Parathyroid adenoma (tissue), 2 donors: ENCODE results near the gene SIPA1L3.

Experiments
- H2AFZ ChIP-seq: fragments of 300-600 bp; sonication (generic); one replicate; pipeline ENCODE4 v1.7.0; 2017; ENCODE audit warnings: antibody characterized with exemption, mild to moderate bottlenecking
- H3K27ac ChIP-seq: fragments of 300-600 bp; sonication (generic); one replicate; pipeline ENCODE4 v1.7.0; 2017
- H3K27me3 ChIP-seq: fragments of 300-600 bp; sonication (generic); one replicate; pipeline ENCODE4 v1.7.0; 2017; ENCODE audit warnings: low read length; ENCODE audit not compliant: control insufficient read depth, insufficient read depth
- H3K36me3 ChIP-seq: fragments of 300-600 bp; sonication (generic); one replicate; pipeline ENCODE4 v1.7.0; 2017; ENCODE audit warnings: low read length; ENCODE audit not compliant: control insufficient read depth, insufficient read depth
- H3K4me1 ChIP-seq: fragments of 300-600 bp; sonication (generic); one replicate; pipeline ENCODE4 v1.7.0; 2017; ENCODE audit warnings: control low read depth
- H3K4me2 ChIP-seq: fragments of 300-600 bp; sonication (generic); one replicate; pipeline ENCODE4 v1.7.0; 2017; ENCODE audit warnings: low read length
- H3K4me3 ChIP-seq: fragments of 300-600 bp; sonication (generic); one replicate; pipeline ENCODE4 v1.7.0; 2017; ENCODE audit warnings: low read depth, low read length
- H3K79me2 ChIP-seq: fragments of 300-600 bp; sonication (generic); one replicate; pipeline ENCODE4 v1.7.0; 2017; ENCODE audit warnings: control low read depth
- H3K9ac ChIP-seq: fragments of 300-600 bp; sonication (generic); one replicate; pipeline ENCODE4 v1.7.0; 2017; ENCODE audit warnings: mild to moderate bottlenecking
- H3K9me3 ChIP-seq: fragments of 300-600 bp; sonication (generic); one replicate; pipeline ENCODE4 v1.7.0; 2017; ENCODE audit warnings: low read length; ENCODE audit not compliant: control insufficient read depth
- TF ChIP-seq, protein P1 (sequence below): fragments of 300-600 bp; sonication (generic); IDR thresholded peaks from one replicate; pipeline ENCODE4 v1.7.0; 2017; ENCODE audit warnings: antibody characterized with exemption, mild to moderate bottlenecking
- donor health status: primary hyperparathyroidism.

Gene SIPA1L3

DNA sequence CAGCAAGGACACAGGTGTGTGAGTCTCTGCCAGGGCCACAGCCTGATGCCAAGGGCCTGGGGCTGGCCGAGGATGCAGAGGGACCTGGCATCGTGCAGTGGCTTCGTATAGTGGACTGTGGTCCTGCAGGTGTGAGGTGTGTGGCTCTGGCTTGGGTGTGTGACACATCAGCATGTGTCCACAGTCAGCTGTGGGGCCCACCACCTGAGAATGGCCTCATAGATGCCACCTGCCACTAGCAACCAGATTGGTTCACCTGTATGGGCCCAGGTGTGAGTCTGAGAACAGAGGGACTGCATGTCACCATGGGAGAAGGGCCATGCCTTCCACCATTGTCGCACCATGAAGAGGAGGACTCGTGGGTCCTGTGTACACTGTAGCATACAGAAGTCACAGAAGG, 346.8 kb downstream of the SIPA1L3 start:
- H3K27me3 ChIP-seq = no peaks in the 10 kb centered on the region
- no peaks in the 10 kb centered on the region for H3K36me3 ChIP-seq
- H3K79me2 ChIP-seq = no peaks in the 10 kb centered on the region
- H3K4me3 ChIP-seq = no peak overlapping the region
- peaks cover 9% of the 10 kb centered on the region for H3K4me1 ChIP-seq
- peak overlapping the region; percentile 80 for H3K27ac ChIP-seq
- TF ChIP-seq, protein P1, sequence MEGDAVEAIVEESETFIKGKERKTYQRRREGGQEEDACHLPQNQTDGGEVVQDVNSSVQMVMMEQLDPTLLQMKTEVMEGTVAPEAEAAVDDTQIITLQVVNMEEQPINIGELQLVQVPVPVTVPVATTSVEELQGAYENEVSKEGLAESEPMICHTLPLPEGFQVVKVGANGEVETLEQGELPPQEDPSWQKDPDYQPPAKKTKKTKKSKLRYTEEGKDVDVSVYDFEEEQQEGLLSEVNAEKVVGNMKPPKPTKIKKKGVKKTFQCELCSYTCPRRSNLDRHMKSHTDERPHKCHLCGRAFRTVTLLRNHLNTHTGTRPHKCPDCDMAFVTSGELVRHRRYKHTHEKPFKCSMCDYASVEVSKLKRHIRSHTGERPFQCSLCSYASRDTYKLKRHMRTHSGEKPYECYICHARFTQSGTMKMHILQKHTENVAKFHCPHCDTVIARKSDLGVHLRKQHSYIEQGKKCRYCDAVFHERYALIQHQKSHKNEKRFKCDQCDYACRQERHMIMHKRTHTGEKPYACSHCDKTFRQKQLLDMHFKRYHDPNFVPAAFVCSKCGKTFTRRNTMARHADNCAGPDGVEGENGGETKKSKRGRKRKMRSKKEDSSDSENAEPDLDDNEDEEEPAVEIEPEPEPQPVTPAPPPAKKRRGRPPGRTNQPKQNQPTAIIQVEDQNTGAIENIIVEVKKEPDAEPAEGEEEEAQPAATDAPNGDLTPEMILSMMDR = no peak
- H3K9ac ChIP-seq = no peak overlapping the region
- H2AFZ ChIP-seq = no peak overlapping the region
- H3K4me2 ChIP-seq = no peak overlapping the region
- no peaks in the 10 kb centered on the region for H3K9me3 ChIP-seq

- Histone ChIP-seq H3K9ac (no peak overlapping the region), H3K27me3 (no peaks in the 10 kb centered on the region), H3K4me1 (peaks cover 8% of the 10 kb centered on the region), H3K4me2 (peak overlapping the region; percentile 57), H3K27ac (no peak overlapping the region), H3K79me2 (no peaks in the 10 kb centered on the region), H3K36me3 (no peaks in the 10 kb centered on the region), H2AFZ (no peak overlapping the region), H3K4me3 (peak overlapping the region; percentile 31), H3K9me3 (no peaks in the 10 kb centered on the region)
- TF ChIP-seq, protein P1 = no peak
These were observed 348.5 kb downstream of the SIPA1L3 start for GRCh38 chr19:38255383-38256014.
